Large intestine (tissue), 12 donors: ENCODE measurements around the gene CD96. TPM values are rescaled to one million over a fixed set of nuclear protein-coding genes. Genes with fewer than 3 reads are reported as not detected.
"Not testable (repeated sequence)": the region's sequence is repeated elsewhere in the genome, so short reads cannot be mapped to it uniquely, and the experiment has no call there.

Experiments used
- DNase-seq, 2 donors: peaks; one replicate each; pipeline versions ENCODE4 v3.0.0 to v3.0.0-alpha.2; 2013
- H3K27ac ChIP-seq: one replicate; pipeline ENCODE4 v1.5.1; 2013; ENCODE audit warnings: low read length
- H3K27me3 ChIP-seq: 2 replicates; pipeline ENCODE4 v1.6.1; 2013; ENCODE audit warnings: low read length; ENCODE audit not compliant: control insufficient read depth, insufficient read depth
- H3K36me3 ChIP-seq: 2 replicates; pipeline ENCODE4 v1.6.1; 2013; ENCODE audit warnings: low read length; ENCODE audit not compliant: control insufficient read depth, insufficient read depth
- H3K4me1 ChIP-seq: one replicate; pipeline ENCODE4 v1.6.1; 2013; ENCODE audit warnings: low read length; ENCODE audit not compliant: control insufficient read depth, insufficient read depth
- H3K4me3 ChIP-seq: one replicate; pipeline ENCODE4 v1.5.1; 2013; ENCODE audit warnings: low read length
- H3K9me3 ChIP-seq: one replicate; pipeline ENCODE4 v1.6.1; 2013; ENCODE audit warnings: mild to moderate bottlenecking, low read depth, low read length, moderate library complexity; ENCODE audit not compliant: control insufficient read depth
- WGBS: methylation state at CpG from one replicate; pipeline ENCODE4 v1.1.5; 2013; ENCODE audit warnings: low lambda C conversion rate; ENCODE audit not compliant: insufficient coverage; 5-methylcytosine and 5-hydroxymethylcytosine counted together
- long read RNA-seq, 11 donors: transcript quantifications; one replicate each; lab custom pipeline, GENCODE V29; 2026
- polyA plus RNA-seq: library from polyadenylated mRNA; unstranded; fragments of 120-200 nt; gene quantifications from one replicate; pipeline ENCODE4 v1.2.1, GENCODE V29; 2013

CD96 gene
- 4.1 TPM for polyA plus RNA-seq
- long read RNA-seq, donor 1, full-length matches to known transcripts = 1 of 1 reads
- long read RNA-seq, donor 1, partial matches to known transcripts = 0 of 1 reads
- long read RNA-seq, donor 1, other reads (novel, unspliced or antisense) = 0 of 1 reads
- long read RNA-seq, donor 2, full-length matches to known transcripts = 1 of 1 reads
- long read RNA-seq, donor 2, partial matches to known transcripts = 0 of 1 reads
- long read RNA-seq, donor 2, other reads (novel, unspliced or antisense) = 0 of 1 reads
- long read RNA-seq, donor 3 = 0 reads
- long read RNA-seq, donor 4 = 0 reads
- long read RNA-seq, donor 5 = 0 reads
- long read RNA-seq, donor 6 = 0 reads
- long read RNA-seq, donor 7 = 0 reads
- long read RNA-seq, donor 8, full-length matches to known transcripts = 1 of 1 reads
- long read RNA-seq, donor 8, partial matches to known transcripts = 0 of 1 reads
- long read RNA-seq, donor 8, other reads (novel, unspliced or antisense) = 0 of 1 reads
- long read RNA-seq, donor 9, full-length matches to known transcripts = 1 of 1 reads
- long read RNA-seq, donor 9, partial matches to known transcripts = 0 of 1 reads
- long read RNA-seq, donor 9, other reads (novel, unspliced or antisense) = 0 of 1 reads
- long read RNA-seq, donor 10 = 0 reads
- long read RNA-seq, donor 11 = 0 reads

GRCh38 chr3:111541911-111542483 is at the start of gene CD96:
CD96 (plus strand) TSS chr3:111542197; CDS start chr3:111542249, 52 bp downstream.
- H3K27ac ChIP-seq = no peak within 1 kb of the TSS
- no peaks in the 10 kb centered on the region for H3K27me3 ChIP-seq
- no peaks in the 10 kb centered on the region for H3K9me3 ChIP-seq
- H3K4me1 ChIP-seq = peaks cover 2% of the 10 kb centered on the region
- H3K4me3 ChIP-seq = no peak within 1 kb of the TSS
- peak in 1 of 2 donors; percentile 16 for DNase-seq
- no peaks in the 10 kb centered on the region for H3K36me3 ChIP-seq
- no CpG with 5 or more reads among the region's 11 CpGs for WGBS

DNA sequence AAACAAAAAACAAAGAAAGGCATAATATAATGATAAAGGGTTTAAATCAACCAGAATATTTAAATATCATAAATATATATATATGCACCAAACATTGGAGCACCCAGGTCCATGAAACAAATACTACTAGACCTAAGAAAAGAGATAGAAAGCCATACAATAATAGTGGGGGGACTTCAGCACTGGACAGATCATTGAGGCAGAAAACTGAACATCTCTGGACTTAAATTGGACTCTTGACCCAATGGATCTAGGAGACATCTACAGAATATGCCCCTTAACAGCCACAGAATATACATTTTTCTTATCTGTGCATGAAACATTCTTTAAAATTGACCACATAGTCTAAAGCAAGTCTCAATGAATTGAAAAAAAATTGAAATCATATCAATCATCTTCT is 48.7 kb upstream of the CD96 start:
- H3K9me3 ChIP-seq = no peaks in the 10 kb centered on the region
- no peaks in the 10 kb centered on the region for H3K27me3 ChIP-seq

DNA sequence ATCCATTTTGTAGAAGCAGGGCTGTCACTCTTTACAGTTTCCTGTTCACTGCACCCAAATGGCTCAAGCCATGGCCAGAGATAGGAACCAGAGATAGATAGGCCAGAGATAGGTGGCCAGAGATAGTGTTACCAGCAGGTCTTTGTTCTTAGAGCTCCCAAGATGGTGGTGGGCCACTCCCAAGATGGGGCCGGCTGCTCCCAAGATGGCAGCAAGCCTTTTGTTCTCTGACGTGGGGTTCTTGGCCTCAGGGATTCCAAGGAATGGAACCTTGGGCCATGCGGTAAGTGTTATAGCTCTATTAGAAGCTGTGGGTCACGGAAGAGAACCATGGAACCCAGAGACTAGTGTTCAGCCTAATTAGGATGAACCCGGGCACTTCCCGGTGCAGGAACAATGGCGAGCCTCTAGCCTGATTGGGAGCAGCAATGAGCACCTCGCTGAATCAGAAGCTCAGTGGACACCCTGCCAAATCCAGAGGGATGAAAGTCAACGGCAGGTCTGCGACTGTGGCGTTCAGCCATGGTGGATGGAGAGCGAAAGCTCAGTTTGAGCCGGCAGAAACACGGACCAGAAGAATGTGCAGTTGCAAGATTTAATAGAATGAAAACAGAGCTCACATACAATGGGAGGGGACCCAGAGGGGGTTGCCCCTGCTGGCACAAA is 45.0 kb upstream of the CD96 start:
- H3K27ac ChIP-seq = no peak overlapping the region
- no peak overlapping the region for H3K4me3 ChIP-seq
- no peaks in the 10 kb centered on the region for H3K4me1 ChIP-seq
- H3K36me3 ChIP-seq = no peaks in the 10 kb centered on the region
- WGBS = no CpG with 5 or more reads among the region's 14 CpGs
- no peaks in the 10 kb centered on the region for H3K27me3 ChIP-seq
- DNase-seq = no peak
- no peaks in the 10 kb centered on the region for H3K9me3 ChIP-seq

More for the DNA sequence above, 48.7 kb upstream of the CD96 start:
- H3K36me3 ChIP-seq = no peaks in the 10 kb centered on the region
- DNase-seq = no peak
- H3K4me3 ChIP-seq = no peak overlapping the region
- no peak overlapping the region for H3K27ac ChIP-seq
- no peaks in the 10 kb centered on the region for H3K4me1 ChIP-seq

GRCh38 chr3:111498022-111498421 is 44.0 kb upstream of the CD96 start:
- Histone ChIP-seq H3K4me1 (no peaks in the 10 kb centered on the region), H3K27ac (no peak overlapping the region), H3K9me3 (no peaks in the 10 kb centered on the region), H3K36me3 (no peaks in the 10 kb centered on the region), H3K4me3 (no peak overlapping the region), H3K27me3 (no peaks in the 10 kb centered on the region)
- no CpG with 5 or more reads among the region's 3 CpGs for WGBS
- DNase-seq = no peak

GRCh38 chr3:111506435-111506834 is 35.6 kb upstream of the CD96 start:
- Histone ChIP-seq H3K4me1 (no peaks in the 10 kb centered on the region), H3K4me3 (no peak overlapping the region), H3K27me3 (no peaks in the 10 kb centered on the region), H3K36me3 (no peaks in the 10 kb centered on the region), H3K9me3 (no peaks in the 10 kb centered on the region), H3K27ac (no peak overlapping the region)
- DNase-seq = no peak
- no CpG with 5 or more reads among the region's 1 CpG for WGBS

DNA sequence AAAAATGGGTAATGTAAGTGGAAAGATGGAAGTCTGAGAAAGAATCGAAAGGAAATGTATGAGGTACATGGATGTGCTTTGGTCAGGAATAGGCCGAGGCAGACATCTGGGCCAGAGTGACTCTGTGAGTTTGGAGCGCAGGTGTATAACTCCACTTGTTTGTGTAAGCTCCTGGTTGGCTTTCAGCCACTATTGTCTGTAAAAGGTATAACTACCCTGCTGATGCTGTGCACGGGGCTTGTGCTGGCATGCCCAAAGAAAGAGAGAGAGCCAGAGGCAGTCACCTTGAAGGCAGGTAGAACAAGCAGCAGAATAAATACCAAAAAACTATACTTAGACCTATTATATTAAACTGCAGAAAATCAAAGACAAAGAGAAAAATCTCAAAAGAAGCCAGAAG is 32.7 kb upstream of the CD96 start:
- no peak overlapping the region for H3K27ac ChIP-seq
- no peaks in the 10 kb centered on the region for H3K36me3 ChIP-seq
- no peaks in the 10 kb centered on the region for H3K4me1 ChIP-seq
- no peaks in the 10 kb centered on the region for H3K9me3 ChIP-seq
- DNase-seq = no peak
- H3K4me3 ChIP-seq = no peak overlapping the region
- WGBS = 100% methylated on average over 2 of the region's 4 CpGs
- H3K27me3 ChIP-seq = no peaks in the 10 kb centered on the region

DNA sequence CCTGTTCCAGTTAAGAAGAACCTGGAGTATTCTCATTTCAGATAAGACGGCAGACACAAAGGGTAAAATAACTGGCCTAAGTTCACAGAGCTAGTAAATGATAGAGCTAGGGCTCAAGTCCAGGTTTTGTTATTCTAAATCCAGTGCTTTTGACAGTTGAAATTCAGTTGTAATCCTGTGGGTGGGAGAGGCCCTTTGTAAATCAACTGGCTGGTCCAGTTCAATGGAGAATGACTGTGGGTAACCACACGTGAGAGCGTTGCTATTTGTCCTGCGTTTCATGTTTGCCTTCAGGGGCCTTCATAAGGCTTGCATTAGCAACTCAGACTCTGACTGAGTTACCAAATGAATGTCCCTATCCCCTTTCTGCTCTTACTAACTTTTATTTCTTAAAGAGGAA is 24.2 kb upstream of the CD96 start:
- Histone ChIP-seq H3K9me3 (no peaks in the 10 kb centered on the region), H3K27me3 (no peaks in the 10 kb centered on the region), H3K4me3 (no peak overlapping the region), H3K4me1 (no peaks in the 10 kb centered on the region), H3K27ac (no peak overlapping the region), H3K36me3 (no peaks in the 10 kb centered on the region)
- WGBS = 50% methylated on average over 1 of the region's 4 CpGs
- DNase-seq = peak in 1 of 2 donors; percentile 43

DNA sequence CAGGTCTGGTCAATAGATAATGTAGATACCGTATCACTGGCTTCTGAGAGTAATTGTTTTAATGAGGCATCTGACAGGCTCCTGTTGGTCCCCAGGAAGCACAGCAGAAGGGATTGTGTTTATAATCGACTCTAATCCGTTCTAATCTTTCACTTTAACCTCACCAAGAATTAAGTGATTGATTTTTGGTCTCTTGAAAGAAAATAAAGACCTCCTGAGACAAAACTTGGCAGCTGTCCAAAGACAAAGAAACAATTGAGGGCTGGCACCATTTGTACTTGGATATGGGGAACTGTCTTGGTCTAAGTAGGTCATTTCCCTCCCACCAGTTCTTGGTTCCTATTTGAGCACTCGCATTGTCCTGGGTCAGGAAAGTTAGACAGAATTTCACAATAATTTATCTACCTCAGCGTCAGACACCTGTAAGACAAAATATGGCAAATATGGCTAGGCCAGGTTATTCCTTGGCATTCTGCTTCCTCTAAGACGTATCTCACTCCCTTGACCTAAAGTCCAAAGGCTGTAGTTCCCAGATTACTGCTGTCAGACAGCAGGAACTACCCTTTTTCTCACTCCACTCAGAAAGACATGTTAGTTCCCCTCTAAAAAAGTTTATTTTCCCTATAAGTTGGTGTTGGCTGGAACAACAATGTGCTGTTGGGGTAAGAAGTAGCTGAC is 22.7 kb upstream of the CD96 start:
- Histone ChIP-seq H3K9me3 (no peaks in the 10 kb centered on the region), H3K4me1 (no peaks in the 10 kb centered on the region), H3K27me3 (no peaks in the 10 kb centered on the region), H3K27ac (no peak overlapping the region), H3K36me3 (no peaks in the 10 kb centered on the region), H3K4me3 (no peak overlapping the region)
- 62% methylated on average over 3 of the region's 6 CpGs for WGBS
- DNase-seq = peak; percentile 26 to 61

- no peak for DNase-seq
- Histone ChIP-seq H3K4me1 (no peaks in the 10 kb centered on the region), H3K9me3 (no peaks in the 10 kb centered on the region), H3K4me3 (no peak overlapping the region), H3K27me3 (no peaks in the 10 kb centered on the region), H3K36me3 (no peaks in the 10 kb centered on the region), H3K27ac (no peak overlapping the region)
- 80% methylated on average over 1 of the region's 3 CpGs for WGBS
Measured at GRCh38 chr3:111521891-111522290, 20.1 kb upstream of the CD96 start.

- no CpG with 5 or more reads among the region's 1 CpG for WGBS
- H3K36me3 ChIP-seq = not testable (repeated sequence)
Measured at GRCh38 chr3:111524486-111524885, 17.5 kb upstream of the CD96 start.

More at GRCh38 chr3:111524486-111524885, 17.5 kb upstream of the CD96 start:
- H3K27ac ChIP-seq, H3K27me3 ChIP-seq, DNase-seq, H3K4me3 ChIP-seq, H3K9me3 ChIP-seq, H3K4me1 ChIP-seq: not testable (repeated sequence)
